ENCODE results near the gene HIVEP3. TPM values are rescaled to one million over a fixed set of nuclear protein-coding genes. Genes with fewer than 3 reads are reported as not detected.

Gene HIVEP3
- polyA plus RNA-seq, 1 of the 3 experiments (the other 2 are of a cell fraction): 6.4 TPM

DNA sequence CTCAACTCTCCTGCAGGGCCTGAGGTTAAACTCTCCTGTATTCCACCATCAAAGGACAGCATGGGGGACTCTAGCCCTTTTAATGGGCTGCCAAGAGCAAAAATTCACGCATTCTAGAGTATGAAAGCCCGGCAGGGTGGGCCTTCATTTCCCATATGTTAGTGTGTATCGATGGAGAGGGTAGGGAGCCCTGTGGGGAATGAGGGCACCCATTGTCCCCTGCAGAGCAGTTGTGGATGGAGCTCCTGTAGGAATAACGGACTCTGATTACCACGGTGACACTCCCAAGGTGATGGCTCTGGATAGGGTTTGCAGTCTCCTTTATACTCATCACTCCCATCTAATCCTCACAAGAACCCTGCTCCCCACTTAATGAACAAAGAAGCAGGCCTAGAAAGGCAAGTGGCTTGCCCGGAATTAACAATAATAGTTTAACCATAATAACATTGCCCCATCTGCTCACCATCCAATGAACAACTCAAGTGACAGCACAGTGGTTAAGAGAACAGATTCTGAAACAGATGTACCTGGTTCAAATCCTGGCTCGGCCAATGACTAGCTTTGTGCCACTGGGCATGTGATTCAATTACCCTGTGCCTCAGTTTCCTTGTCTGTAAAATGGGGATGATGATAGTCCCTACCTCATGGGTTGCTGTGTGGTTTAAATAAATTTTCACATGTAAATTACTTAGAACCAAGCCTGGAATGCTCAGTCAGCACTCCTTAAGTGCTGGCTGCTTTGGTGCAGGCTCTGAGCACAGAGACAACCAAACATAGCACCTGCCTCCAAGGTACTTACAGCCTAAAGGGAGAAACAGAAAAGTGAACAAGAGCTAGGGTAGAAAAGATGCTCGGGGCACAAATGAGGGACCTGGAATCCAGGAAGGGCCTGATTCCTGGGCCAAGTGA lies 29.0 kb downstream of the HIVEP3 start (continued):
- TF ChIP-seq, protein P1, sequence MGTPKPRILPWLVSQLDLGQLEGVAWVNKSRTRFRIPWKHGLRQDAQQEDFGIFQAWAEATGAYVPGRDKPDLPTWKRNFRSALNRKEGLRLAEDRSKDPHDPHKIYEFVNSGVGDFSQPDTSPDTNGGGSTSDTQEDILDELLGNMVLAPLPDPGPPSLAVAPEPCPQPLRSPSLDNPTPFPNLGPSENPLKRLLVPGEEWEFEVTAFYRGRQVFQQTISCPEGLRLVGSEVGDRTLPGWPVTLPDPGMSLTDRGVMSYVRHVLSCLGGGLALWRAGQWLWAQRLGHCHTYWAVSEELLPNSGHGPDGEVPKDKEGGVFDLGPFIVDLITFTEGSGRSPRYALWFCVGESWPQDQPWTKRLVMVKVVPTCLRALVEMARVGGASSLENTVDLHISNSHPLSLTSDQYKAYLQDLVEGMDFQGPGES (IDR thresholded peaks at IDR 0.05; ENCODE audit: low read depth, low read length): no peak
- TF ChIP-seq TEAD4 (IDR thresholded peaks at IDR 0.05; ENCODE audit: borderline replicate concordance, insufficient read depth) (no peak), TCF12 (IDR thresholded peaks at IDR 0.05) (no peak)

DNA sequence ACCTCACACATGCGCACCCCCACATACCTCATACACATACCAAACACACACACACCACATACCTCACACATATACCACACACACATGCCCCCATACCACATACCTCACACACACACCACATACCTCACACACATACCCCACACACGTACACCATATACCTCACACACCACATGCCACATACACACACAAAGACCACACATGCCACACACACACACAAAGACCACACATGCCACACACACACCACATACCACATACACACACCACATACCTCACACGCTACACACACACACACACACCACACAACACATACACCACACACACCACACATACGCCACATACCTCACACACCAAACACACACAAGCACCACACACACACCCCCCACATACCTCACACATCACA lies 30.0 kb downstream of the HIVEP3 start:
- Histone ChIP-seq H3K27me3 (ENCODE audit: insufficient read depth) (no peaks in the 10 kb centered on the region), H4K20me1 (ENCODE audit: insufficient read depth) (no peaks in the 10 kb centered on the region), H2AFZ (ENCODE audit: low read depth) (no peak overlapping the region), H3F3A (replicated peaks; ENCODE audit: insufficient read depth) (peaks cover 3% of the 10 kb centered on the region), H3K9me3 (no peaks in the 10 kb centered on the region), H3K4me3 (ENCODE audit: low read depth in 2 of 2, low read length in 1 of 2) (no peak overlapping the region), H3K36me3 (replicated peaks in 1 of 2; ENCODE audit: control insufficient read depth in 1 of 2, insufficient read depth in 2 of 2, low read length in 1 of 2) (no peaks in the 10 kb centered on the region), H3K9me2 (no peaks in the 10 kb centered on the region), H3K79me2 (ENCODE audit: insufficient read depth) (peaks cover 24% of the 10 kb centered on the region), H3K4me1 (ENCODE audit: control insufficient read depth in 1 of 2, insufficient read depth in 2 of 2, low read depth in 1 of 2, low read length in 1 of 2) (peaks cover 0 to 32% of the 10 kb centered on the region in 2 experiments; a peak in 2 of 4 replicates), H3K4me2 (no peak overlapping the region), H3K9ac (no peak overlapping the region), H3K27ac (ENCODE audit: low read depth in 2 of 2, low read length in 1 of 2) (no peak overlapping the region)
- 96% methylated on average over 4 of the region's 4 CpGs for WGBS (ENCODE audit: low lambda C conversion rate)
- CTCF ChIA-PET: no interaction called here
- TF ChIP-seq MEF2A (IDR thresholded peaks at IDR 0.05; ENCODE audit: borderline replicate concordance, low read depth) (no peak), ELF1 (IDR thresholded peaks at IDR 0.05) (no peak), JUND (IDR thresholded peaks at IDR 0.05) (no peak), TEAD4 (IDR thresholded peaks at IDR 0.05; ENCODE audit: borderline replicate concordance, insufficient read depth) (no peak), NRF1 (IDR thresholded peaks at IDR 0.05; ENCODE audit: low read depth, low read length) (no peak), FOXM1 (IDR thresholded peaks at IDR 0.05; ENCODE audit: low read depth) (no peak), FOSL2 (IDR thresholded peaks at IDR 0.05; ENCODE audit: borderline replicate concordance, low read depth) (no peak), RAD21 (IDR thresholded peaks at IDR 0.05; ENCODE audit: low read length) (no peak), RXRA (IDR thresholded peaks at IDR 0.05; ENCODE audit: borderline replicate concordance, low read depth) (no peak), YY1 (IDR thresholded peaks at IDR 0.05; ENCODE audit: low read depth) (no peak), EP300 (IDR thresholded peaks at IDR 0.05; ENCODE audit: borderline replicate concordance in 1 of 2, low read depth in 1 of 2, low read length in 1 of 2) (no peak), POLR2AphosphoS5 (IDR thresholded peaks at IDR 0.05; ENCODE audit: low read depth, low read length) (no peak), RFX5 (IDR thresholded peaks at IDR 0.05; ENCODE audit: low read length) (no peak), TAF1 (IDR thresholded peaks at IDR 0.05; ENCODE audit: borderline replicate concordance, low read depth, low read length) (no peak)
- TF ChIP-seq, protein P1 (IDR thresholded peaks at IDR 0.05; ENCODE audit: low read depth, low read length): no peak
- TF ChIP-seq, protein P2, sequence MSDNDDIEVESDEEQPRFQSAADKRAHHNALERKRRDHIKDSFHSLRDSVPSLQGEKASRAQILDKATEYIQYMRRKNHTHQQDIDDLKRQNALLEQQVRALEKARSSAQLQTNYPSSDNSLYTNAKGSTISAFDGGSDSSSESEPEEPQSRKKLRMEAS (IDR thresholded peaks at IDR 0.05; ENCODE audit: low read depth): no peak
- POLR2A ChIA-PET: no interaction called here
- no peak for DNase-seq
